NCI-H510A treated with DMSO at 0.1 percent for 48 hours (cell line): ENCODE data around the gene RAB36.
A peak's percentile ranks its signal among the peaks of the same experiment; 100 is the strongest.
"Not testable (repeated sequence)": the region's sequence is repeated elsewhere in the genome, so short reads cannot be mapped to it uniquely, and the experiment has no call there.

ENCODE experiments used
- DNase-seq: peaks from one replicate; lab custom pipeline; 2025; lab: John Stamatoyannopoulos, UW

RAB36 gene

GRCh38 chr22:23121000-23121421 is 24.3 kb upstream of the RAB36 start:
- DNase-seq, result no peak

GRCh38 chr22:23121424-23121823 is 23.9 kb upstream of the RAB36 start:
- DNase-seq, result no peak

- no peak for DNase-seq
Observed at GRCh38 chr22:23122216-23122957, 22.9 kb upstream of the RAB36 start.

GRCh38 chr22:23122992-23123803 is 22.1 kb upstream of the RAB36 start:
- DNase-seq, result no peak

- DNase-seq, result no peak
Observed at GRCh38 chr22:23123804-23124254, 21.4 kb upstream of the RAB36 start.

GRCh38 chr22:23124611-23125511 is 20.4 kb upstream of the RAB36 start:
- DNase-seq, result no peak

GRCh38 chr22:23125512-23126103 is 19.7 kb upstream of the RAB36 start:
- no peak for DNase-seq

- DNase-seq, result no peak
Observed at GRCh38 chr22:23126165-23127054, 18.9 kb upstream of the RAB36 start.

- DNase-seq, result no peak
Observed at GRCh38 chr22:23127055-23127756, 18.1 kb upstream of the RAB36 start.

- DNase-seq, result no peak
Observed at GRCh38 chr22:23127788-23128187, 17.5 kb upstream of the RAB36 start.

GRCh38 chr22:23128269-23129108 is 16.8 kb upstream of the RAB36 start:
- DNase-seq, result peak; percentile 30

GRCh38 chr22:23129149-23129548 is 16.1 kb upstream of the RAB36 start:
- DNase-seq, result no peak

GRCh38 chr22:23130697-23131096 is 14.6 kb upstream of the RAB36 start:
- no peak for DNase-seq

- no peak for DNase-seq
Observed at GRCh38 chr22:23131931-23132330, 13.3 kb upstream of the RAB36 start.

- no peak for DNase-seq
Observed at GRCh38 chr22:23132376-23133091, 12.7 kb upstream of the RAB36 start.

- DNase-seq, result no peak
Observed at GRCh38 chr22:23133922-23134321, 11.4 kb upstream of the RAB36 start.

- not testable (repeated sequence) for DNase-seq
Observed at GRCh38 chr22:23136991-23137390, 8.3 kb upstream of the RAB36 start.

GRCh38 chr22:23137468-23137867 is 7.8 kb upstream of the RAB36 start:
- no peak for DNase-seq
